Activated CD4-positive, alpha-beta T cell treated with anti-CD3 and anti-CD28 coated beads for 24 hours (primary cell): ENCODE data around the gene ANAPC5.
"Not testable (repeated sequence)": the region's sequence is repeated elsewhere in the genome, so short reads cannot be mapped to it uniquely, and the experiment has no call there.

Experiments used
- DNase-seq, 2 donors: peaks; one replicate each; pipeline ENCODE4 v3.0.0-alpha.2; 2020; ENCODE audit warnings: low read depth in 2 of 2

The ANAPC5 gene

GRCh38 chr12:121287267-121287954 is 64.8 kb downstream of the ANAPC5 start:
- no peak for DNase-seq

DNA sequence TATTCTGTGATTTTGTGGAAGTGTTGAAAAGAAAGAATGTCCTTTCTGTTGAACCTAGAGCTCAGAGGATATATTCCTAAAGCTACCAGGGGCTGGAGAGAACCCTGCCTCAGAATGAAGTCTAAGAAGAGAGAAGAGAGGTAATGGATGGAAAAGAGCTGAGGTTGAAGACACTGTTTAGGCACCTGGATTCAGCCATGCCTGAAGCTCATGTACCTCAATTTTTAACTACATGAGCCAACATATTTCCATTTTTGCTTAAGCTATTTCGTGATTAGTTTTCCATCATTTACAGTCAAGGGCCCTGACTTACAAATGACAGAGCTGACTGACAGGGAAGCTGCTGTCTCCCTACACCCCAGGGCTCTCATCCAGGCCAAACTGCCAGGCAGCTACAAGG is 66.4 kb downstream of the ANAPC5 start:
- no peak for DNase-seq

DNA sequence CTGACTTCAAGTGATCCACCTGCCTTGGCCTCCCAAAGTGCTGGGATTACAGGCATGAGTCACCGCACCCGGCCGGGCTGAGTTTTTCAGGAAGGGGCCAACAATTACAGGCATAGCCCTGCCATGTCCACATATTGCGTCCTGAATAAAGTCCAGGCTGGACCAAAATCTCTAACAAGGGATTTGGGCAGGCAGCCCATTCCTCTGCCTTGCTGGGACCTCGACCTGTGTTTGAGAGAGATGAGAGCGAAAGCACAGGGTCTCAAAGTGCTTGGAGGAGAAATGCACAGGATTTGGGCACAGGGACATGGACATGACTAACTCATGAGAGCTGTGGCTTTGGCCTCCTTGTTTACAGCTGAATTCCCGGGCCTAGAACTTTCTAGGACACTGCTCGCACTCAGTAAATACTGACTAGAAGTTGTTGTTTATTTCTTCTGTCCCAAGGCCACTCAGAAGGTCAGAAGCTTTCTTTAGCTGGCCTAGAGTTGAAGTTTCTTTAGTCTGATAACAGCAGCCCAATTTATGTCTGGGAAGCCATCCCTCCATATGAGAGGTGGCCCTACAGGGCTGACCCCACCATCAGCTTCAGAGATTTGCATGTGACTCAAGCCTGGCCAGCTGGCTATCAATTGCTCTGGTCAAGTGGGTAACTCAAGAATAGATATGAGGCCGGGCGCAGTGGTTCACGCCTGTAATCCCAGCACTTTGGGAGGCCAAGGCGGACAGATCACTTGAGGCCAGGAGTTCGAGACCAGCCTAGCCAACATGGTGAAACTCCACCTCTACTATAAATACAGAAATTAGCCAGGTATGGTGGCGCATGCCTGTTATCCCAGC is 67.4 kb downstream of the ANAPC5 start:
- DNase-seq = no peak

DNA sequence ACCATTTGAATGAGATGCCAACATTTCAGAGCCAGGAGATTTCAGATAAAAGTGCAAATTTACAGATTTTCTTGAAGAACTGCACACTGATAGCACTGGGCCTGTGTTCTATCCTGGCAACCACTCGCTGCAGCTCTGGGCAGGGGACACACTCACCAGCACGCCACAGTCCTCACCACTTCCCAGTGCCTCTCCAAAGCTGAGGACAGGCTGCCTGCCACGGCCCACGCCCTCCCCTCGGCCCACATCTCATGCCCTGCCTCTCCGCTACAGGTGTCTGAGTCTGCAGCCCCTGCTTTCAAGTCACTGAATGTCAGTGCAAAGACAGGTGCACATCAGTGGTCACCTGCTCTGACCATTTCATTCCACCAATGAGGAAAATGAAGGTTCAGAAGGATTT is 68.4 kb downstream of the ANAPC5 start:
- no peak for DNase-seq

DNA sequence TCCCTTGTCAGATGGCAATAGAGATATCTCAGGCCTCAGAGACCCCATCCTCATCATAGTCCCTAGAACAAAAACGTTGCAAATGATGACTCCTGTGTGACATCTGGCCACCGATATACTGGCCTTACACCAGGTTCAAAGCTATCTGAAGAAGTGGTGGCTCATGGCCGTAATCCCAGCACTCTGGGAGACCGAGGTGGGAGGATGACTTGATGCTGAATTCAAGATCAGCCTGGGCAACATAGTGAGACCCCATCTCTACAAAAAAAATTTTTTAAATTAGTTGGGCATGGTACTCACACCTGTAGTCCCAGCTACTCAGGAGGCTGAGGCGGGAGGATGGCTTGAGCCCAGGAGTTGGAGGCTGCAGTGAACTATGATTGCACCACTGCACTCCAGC is 68.8 kb downstream of the ANAPC5 start:
- DNase-seq = no peak

DNA sequence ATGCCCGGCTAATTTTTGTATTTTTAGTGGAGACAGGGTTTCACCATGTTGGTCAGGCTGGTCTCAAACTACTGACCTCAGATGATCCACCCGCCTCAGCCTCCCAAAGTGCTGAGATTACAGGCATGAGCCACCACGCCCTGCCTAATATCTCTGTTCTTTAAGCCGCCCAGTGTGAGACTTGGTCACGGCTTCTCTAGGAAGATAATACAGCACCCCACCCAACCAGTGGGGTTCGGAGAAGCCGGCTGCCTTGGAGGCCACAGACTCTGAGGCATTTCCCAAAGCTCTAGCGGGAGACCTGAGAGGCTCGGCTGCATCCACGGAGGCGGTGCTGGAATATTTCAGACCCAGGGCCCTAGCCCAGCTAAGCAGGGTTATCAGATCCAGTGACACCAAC is 69.3 kb downstream of the ANAPC5 start:
- DNase-seq = not testable (repeated sequence)

GRCh38 chr12:121282072-121282742 is 70.0 kb downstream of the ANAPC5 start:
- DNase-seq = no peak

- DNase-seq = not testable (repeated sequence)
Observed at GRCh38 chr12:121281116-121281515, 71.1 kb downstream of the ANAPC5 start.

GRCh38 chr12:121280531-121280930 is 71.7 kb downstream of the ANAPC5 start:
- not testable (repeated sequence) for DNase-seq

DNA sequence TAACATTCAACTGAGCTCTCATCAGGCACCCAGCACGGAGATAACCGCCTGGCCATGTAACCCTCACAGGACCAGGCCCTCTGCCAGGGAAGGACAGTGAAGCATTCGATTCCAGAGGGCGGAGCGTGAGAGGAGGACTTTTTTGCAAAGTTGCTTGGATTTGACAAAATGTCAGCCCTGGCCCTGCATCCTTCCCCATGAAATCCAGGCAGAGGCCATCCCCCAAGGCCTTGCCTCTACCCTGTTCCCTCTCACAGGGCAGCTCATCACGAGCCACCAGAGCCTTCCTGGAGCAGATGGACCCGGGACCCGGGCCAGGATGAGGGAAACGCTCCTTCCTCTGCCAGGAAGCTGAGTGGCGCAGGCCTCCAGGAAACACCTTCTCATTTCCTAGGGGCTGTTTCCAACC is 72.7 kb downstream of the ANAPC5 start:
- DNase-seq = no peak

- no peak for DNase-seq
Observed at GRCh38 chr12:121279071-121279375, 73.2 kb downstream of the ANAPC5 start.

DNA sequence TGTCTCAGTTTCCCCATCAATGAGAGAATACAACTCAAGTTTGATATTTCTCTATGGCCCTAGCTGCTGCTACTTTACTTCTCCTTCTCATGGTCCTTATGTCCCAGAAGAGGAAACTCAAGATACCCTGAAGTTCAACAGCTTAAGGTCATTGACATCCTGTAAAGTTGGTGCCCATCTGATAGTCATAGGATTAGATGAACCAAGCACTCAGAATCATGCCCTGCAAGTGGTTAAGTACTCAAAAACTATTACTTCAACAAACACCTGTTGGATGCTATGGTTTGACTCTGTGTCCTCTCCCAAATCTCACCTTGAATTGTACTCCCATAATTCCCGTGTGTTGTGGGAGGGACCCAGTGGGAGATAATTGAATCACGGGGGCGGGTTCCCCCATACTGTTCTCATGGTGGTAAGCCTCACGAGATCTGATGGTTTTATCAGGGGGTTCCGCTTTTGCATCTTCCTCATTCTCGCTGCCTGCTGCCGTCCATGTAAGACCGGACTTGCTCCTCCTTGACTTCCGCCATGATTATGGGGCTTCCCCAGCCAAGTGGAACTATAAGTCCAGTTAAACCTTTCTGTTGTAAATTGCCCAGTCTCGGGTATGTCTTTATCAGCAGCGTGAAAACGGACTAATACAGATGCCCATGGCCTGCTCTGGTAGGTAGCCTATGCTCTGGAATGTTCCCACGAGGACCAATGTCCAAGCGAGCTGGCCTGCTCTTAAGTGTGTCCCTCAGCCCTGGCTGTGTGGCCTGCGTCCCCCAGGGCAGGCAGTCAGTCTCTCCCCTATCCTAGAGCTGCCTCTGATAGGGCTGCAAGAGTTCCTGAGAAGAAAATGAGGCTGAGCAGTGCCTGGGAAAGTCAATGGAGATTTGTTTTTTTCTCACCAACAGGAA is 73.8 kb downstream of the ANAPC5 start:
- DNase-seq = no peak

DNA sequence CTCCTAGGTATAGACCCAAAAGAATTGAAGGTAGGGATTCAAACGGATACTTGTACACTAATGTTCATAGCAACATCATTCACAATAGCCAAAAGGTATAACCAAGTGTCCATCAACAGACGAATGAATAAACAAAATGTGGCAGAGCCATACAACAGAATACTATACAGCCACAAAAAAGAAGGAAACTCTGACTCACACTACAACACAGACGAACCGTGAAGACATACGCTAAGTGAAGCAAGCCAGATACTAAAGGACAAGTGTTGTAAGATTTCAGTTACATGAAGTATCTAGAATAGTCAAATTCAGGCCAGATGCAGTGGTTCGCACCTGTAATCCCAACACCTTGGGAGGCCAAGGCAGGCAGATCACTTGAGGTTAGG is 74.8 kb downstream of the ANAPC5 start:
- DNase-seq = no peak

- no peak for DNase-seq
Observed at GRCh38 chr12:121274036-121274763, 78.0 kb downstream of the ANAPC5 start.

- DNase-seq = no peak
Observed at GRCh38 chr12:121273364-121273896, 78.8 kb downstream of the ANAPC5 start.

DNA sequence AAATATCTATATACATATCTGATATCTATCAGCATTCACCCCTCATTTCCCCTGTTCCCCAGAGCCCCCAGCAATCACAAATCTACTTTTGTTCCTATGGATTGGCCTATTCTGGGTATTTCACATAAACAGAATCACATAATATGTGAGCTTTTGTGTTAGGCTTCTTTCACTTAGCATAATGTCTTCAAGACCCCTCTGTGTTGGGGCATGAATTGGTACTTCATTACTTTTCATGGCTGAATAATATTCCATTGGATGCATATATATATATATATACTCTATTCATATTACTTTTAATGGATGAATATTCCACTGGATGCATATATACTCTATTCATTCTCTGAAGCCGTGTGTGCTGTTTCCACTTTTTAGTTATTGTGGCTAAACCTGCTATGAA is 84.4 kb downstream of the ANAPC5 start:
- no peak for DNase-seq

DNA sequence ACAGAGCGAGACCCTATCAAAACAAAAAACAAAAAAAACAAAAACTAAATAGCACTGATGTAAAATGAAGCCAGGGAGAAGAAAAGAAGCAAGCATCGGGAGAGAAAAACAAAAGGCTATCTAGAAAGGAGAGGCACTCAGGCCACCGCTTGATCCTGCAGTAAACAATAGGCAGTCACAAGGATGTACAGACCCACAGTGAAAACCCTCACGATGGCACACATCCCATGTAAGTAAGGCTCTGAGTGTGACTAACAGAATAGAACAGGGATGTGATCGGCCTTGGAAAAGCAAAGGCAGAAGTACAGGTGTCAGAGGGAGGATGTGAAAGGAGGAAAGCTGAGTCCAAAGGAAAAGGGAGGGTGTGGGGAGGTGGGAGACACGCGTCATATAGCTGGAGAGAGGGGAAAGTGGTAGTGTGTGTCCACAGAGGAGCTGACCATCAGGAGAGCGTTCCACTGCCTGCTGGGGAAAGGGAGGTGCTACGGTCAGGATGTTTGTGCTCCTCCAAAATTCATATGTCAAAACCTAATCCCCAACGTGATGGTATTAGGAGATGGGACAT is 87.2 kb downstream of the ANAPC5 start:
- DNase-seq = no peak

- no peak for DNase-seq
Observed at GRCh38 chr12:121264135-121264534, 88.1 kb downstream of the ANAPC5 start.

GRCh38 chr12:121263206-121263935 is 88.8 kb downstream of the ANAPC5 start:
- DNase-seq = no peak

- no peak for DNase-seq
Observed at GRCh38 chr12:121261398-121261797, 90.8 kb downstream of the ANAPC5 start.
